ENCODE measurements around the gene SLC32A1. TPM values are rescaled to one million over a fixed set of nuclear protein-coding genes. Genes with fewer than 3 reads are reported as not detected.

Gene SLC32A1
- total RNA-seq, 1 donor from 2014 or later: not detected

Other genes with a start within 250 kb of the SLC32A1 start
- gene ADIG, start 143.3 kb upstream of the SLC32A1 start, total RNA-seq: not detected
- gene ARHGAP40, start 122.7 kb upstream of the SLC32A1 start, total RNA-seq: not detected
- gene ACTR5, start 24.0 kb downstream of the SLC32A1 start, total RNA-seq: 6.3 TPM
- gene PPP1R16B, start 81.2 kb downstream of the SLC32A1 start, total RNA-seq: 24.3 TPM
- 0.71 TPM for gene FAM83D, start 201.9 kb downstream of the SLC32A1 start, total RNA-seq
- 8.4 TPM for gene DHX35, start 237.9 kb downstream of the SLC32A1 start, total RNA-seq